Measurements from ENCODE around the gene KCTD11. TPM values are rescaled to one million over a fixed set of nuclear protein-coding genes. Genes with fewer than 3 reads are reported as not detected.

KCTD11 gene
- total and polyA plus RNA-seq, 2 experiments from 2014 or later = 2.2 to 7.7 TPM

DNA sequence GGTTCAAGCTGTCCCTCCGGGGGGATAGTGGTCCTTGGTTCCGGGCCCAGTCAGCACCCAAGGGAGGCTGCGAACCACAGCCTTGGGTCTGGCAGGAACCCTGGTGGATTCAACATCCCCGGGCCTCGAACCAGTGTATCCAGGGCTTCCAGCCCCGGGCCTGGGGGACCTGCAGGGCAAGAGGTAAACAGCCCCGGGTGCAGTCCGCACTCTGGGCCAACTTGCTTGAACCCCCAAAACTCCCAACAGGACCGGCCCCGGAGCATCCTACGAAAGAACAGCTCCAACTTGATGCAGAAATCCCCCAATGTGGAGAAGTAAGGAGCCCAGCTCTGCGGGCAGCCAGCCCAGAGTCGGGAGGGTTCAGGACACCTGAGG is 21.3 kb upstream of the KCTD11 start:
- Mint-ChIP-seq H3K36me3 (ENCODE audit: low read depth) (peaks cover 12% of the 10 kb centered on the region; the same call in 2 of the 3 replicates), H3K27ac (peak overlapping the region; percentile 78), H3K4me3 (peak overlapping the region; percentile 99), H3K27me3 (ENCODE audit: insufficient read depth, low read depth, poor library complexity) (peaks cover 9% of the 10 kb centered on the region), H3K4me1 (peaks cover 27% of the 10 kb centered on the region), H3K9me3 (no peaks in the 10 kb centered on the region)
- H3K79me2 ChIP-seq (replicated peaks; ENCODE audit: insufficient read depth) = peaks cover 14% of the 10 kb centered on the region
- H3K4me3 ChIP-seq = peak overlapping the region; percentile 70
- H2AFZ ChIP-seq = peak overlapping the region; percentile 33; the same call in 1 of the 2 replicates
- DNase-seq (ENCODE audit: low spot score) = no peak
- TF ChIP-seq NANOG (IDR thresholded peaks at IDR 0.05; ENCODE audit: borderline replicate concordance) = no peak
- TF ChIP-seq EZH2phosphoT487 (IDR thresholded peaks at IDR 0.05; ENCODE audit: unreplicated experiment) = no peak
- TF ChIP-seq, protein P1, sequence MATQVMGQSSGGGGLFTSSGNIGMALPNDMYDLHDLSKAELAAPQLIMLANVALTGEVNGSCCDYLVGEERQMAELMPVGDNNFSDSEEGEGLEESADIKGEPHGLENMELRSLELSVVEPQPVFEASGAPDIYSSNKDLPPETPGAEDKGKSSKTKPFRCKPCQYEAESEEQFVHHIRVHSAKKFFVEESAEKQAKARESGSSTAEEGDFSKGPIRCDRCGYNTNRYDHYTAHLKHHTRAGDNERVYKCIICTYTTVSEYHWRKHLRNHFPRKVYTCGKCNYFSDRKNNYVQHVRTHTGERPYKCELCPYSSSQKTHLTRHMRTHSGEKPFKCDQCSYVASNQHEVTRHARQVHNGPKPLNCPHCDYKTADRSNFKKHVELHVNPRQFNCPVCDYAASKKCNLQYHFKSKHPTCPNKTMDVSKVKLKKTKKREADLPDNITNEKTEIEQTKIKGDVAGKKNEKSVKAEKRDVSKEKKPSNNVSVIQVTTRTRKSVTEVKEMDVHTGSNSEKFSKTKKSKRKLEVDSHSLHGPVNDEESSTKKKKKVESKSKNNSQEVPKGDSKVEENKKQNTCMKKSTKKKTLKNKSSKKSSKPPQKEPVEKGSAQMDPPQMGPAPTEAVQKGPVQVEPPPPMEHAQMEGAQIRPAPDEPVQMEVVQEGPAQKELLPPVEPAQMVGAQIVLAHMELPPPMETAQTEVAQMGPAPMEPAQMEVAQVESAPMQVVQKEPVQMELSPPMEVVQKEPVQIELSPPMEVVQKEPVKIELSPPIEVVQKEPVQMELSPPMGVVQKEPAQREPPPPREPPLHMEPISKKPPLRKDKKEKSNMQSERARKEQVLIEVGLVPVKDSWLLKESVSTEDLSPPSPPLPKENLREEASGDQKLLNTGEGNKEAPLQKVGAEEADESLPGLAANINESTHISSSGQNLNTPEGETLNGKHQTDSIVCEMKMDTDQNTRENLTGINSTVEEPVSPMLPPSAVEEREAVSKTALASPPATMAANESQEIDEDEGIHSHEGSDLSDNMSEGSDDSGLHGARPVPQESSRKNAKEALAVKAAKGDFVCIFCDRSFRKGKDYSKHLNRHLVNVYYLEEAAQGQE (IDR thresholded peaks at IDR 0.05; ENCODE audit: unreplicated experiment) = no peak
- no peak for TF ChIP-seq EZH2 (IDR thresholded peaks at IDR 0.05; ENCODE audit: low read depth, unreplicated experiment)
- TF ChIP-seq, protein P2, sequence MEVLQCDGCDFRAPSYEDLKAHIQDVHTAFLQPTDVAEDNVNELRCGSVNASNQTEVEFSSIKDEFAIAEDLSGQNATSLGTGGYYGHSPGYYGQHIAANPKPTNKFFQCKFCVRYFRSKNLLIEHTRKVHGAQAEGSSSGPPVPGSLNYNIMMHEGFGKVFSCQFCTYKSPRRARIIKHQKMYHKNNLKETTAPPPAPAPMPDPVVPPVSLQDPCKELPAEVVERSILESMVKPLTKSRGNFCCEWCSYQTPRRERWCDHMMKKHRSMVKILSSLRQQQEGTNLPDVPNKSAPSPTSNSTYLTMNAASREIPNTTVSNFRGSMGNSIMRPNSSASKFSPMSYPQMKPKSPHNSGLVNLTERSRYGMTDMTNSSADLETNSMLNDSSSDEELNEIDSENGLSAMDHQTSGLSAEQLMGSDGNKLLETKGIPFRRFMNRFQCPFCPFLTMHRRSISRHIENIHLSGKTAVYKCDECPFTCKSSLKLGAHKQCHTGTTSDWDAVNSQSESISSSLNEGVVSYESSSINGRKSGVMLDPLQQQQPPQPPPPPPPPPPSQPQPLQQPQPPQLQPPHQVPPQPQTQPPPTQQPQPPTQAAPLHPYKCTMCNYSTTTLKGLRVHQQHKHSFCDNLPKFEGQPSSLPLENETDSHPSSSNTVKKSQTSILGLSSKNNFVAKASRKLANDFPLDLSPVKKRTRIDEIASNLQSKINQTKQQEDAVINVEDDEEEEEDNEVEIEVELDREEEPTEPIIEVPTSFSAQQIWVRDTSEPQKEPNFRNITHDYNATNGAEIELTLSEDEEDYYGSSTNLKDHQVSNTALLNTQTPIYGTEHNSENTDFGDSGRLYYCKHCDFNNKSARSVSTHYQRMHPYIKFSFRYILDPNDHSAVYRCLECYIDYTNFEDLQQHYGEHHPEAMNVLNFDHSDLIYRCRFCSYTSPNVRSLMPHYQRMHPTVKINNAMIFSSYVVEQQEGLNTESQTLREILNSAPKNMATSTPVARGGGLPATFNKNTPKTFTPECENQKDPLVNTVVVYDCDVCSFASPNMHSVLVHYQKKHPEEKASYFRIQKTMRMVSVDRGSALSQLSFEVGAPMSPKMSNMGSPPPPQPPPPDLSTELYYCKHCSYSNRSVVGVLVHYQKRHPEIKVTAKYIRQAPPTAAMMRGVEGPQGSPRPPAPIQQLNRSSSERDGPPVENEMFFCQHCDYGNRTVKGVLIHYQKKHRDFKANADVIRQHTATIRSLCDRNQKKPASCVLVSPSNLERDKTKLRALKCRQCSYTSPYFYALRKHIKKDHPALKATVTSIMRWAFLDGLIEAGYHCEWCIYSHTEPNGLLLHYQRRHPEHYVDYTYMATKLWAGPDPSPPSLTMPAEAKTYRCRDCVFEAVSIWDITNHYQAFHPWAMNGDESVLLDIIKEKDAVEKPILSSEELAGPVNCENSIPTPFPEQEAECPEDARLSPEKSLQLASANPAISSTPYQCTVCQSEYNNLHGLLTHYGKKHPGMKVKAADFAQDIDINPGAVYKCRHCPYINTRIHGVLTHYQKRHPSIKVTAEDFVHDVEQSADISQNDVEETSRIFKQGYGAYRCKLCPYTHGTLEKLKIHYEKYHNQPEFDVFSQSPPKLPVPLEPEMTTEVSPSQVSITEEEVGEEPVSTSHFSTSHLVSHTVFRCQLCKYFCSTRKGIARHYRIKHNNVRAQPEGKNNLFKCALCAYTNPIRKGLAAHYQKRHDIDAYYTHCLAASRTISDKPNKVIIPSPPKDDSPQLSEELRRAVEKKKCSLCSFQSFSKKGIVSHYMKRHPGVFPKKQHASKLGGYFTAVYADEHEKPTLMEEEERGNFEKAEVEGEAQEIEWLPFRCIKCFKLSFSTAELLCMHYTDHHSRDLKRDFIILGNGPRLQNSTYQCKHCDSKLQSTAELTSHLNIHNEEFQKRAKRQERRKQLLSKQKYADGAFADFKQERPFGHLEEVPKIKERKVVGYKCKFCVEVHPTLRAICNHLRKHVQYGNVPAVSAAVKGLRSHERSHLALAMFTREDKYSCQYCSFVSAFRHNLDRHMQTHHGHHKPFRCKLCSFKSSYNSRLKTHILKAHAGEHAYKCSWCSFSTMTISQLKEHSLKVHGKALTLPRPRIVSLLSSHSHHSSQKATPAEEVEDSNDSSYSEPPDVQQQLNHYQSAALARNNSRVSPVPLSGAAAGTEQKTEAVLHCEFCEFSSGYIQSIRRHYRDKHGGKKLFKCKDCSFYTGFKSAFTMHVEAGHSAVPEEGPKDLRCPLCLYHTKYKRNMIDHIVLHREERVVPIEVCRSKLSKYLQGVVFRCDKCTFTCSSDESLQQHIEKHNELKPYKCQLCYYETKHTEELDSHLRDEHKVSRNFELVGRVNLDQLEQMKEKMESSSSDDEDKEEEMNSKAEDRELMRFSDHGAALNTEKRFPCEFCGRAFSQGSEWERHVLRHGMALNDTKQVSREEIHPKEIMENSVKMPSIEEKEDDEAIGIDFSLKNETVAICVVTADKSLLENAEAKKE (CRISPR knock-in tag; IDR thresholded peaks at IDR 0.05) = no peak
- H3K27me3 ChIP-seq (ENCODE audit: insufficient read depth) = no peaks in the 10 kb centered on the region
- no peaks in the 10 kb centered on the region for H4K20me1 ChIP-seq (replicated peaks; ENCODE audit: insufficient read depth)
- ATAC-seq = no peak
- peaks cover 19% of the 10 kb centered on the region; the same call in 1 of the 2 replicates for H3F3A ChIP-seq (replicated peaks; ENCODE audit: low read depth)
- H3K9me2 ChIP-seq (ENCODE audit: insufficient read depth) = no peaks in the 10 kb centered on the region
- peaks cover 10% of the 10 kb centered on the region for H3K4me1 ChIP-seq (ENCODE audit: insufficient read depth)
- no peaks in the 10 kb centered on the region for H3K36me3 ChIP-seq (ENCODE audit: insufficient read depth)
- peak overlapping the region; percentile 95 for H3K4me2 ChIP-seq
- H3K27ac ChIP-seq (ENCODE audit: low read depth) = peak overlapping the region; percentile 93
